ENCODE measurements around the gene ZNRD2.

DNA sequence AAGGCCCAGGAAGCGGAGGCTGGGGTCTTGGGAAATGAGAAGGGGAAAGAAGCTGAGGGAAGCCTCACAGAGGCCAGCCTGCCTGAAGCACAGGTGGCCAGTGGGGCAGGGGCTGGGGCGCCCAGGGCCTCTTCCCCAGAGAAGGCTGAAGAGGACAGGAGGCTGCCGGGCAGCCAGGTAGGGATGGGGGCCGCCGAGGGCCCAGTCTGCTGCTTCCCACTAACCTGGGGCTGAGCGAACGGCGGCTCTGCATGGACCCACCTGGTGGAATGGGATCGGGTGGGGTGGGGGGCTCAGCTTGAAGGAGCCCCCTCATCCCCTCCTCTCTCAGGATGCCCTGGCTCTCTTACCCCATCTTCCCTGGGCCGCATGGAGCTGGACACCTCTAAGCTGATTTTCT lies 13.3 kb downstream of the ZNRD2 start:
- TF ChIP-seq CTCF (IDR thresholded peaks at IDR 0.05) (no peak), POLR2A (IDR thresholded peaks at IDR 0.05; ENCODE audit: low read depth) (no peak), EP300 (IDR thresholded peaks at IDR 0.05) (no peak), POLR2AphosphoS5 (IDR thresholded peaks at IDR 0.05) (no peak)

All from esophagus muscularis mucosa (tissue), 4 donors.